IPS-NIHi11 (cell line): ENCODE measurements around the gene TDRD5.
"Not testable (repeated sequence)": the region's sequence is repeated elsewhere in the genome, so short reads cannot be mapped to it uniquely, and the experiment has no call there.

Source experiments
- DNase-seq: peaks from one replicate; pipeline ENCODE4 v3.0.0; 2012; ENCODE audit warnings: mixed read lengths, low spot score

The TDRD5 gene

DNA sequence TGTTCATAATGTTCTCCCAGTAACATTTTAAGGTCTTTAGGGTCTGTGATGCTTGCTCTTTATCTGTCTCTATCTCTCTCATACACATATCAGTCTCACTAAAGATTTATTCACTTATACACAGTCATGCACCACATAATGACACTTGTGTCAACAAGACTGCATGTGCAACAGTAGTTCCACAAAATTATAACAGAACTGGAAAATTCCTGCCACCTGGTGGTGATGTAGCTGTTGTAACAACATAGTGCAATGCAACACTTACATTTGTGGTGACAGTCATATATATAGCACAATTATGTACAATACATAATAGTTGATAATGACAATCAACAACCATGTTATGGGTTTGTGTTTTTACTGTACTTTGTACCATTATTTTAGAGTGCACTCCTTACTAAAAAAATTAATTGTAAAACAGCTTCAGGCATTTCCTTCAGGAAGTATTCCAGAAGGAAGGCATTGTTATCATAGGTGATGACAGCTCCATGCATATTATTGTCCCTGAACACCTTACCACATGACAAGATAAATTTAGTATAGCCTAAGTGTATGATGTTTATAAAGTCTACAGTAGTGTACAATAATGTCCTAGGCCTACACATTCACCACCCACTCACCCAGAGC lies 8.1 kb downstream of the TDRD5 start:
- no peak for DNase-seq

DNA sequence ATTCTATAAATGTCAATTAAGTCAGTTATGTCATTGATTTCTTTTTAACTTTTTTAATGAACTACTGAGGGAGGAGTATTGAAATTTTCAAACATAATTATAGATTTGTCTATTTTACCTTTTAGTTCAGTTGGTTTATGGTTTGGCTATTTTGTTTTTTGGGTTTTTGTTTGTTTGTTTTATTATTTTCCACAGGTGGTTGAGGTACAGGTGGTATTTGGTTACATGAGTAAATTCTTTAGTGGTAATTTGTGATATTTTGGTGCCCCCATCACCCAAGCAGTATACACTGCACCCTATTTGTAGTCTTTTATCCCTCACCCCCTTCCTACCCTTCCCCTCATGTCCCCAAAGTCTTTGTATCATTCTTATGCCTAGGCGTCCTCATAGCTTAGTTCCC lies 9.5 kb downstream of the TDRD5 start:
- DNase-seq = no peak

DNA sequence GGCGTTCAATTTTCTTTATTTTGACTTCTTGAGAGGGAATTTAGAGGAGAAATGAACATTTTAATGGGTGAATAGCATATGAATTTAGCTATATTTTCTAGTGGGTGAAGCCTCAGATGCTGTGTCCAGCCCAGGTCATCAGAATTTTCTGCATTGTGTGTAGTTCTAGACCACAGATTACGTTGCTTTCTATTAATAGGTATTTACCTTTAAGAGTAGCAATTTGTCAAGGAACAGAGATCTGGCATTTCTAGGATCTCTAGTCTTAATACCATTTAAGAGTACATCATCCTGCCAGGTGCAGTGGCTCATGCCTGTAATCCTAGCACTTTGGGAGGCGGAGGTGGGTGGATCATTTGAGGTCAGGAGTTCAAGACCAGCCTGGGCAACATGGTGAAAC lies 20.7 kb downstream of the TDRD5 start:
- no peak for DNase-seq

DNA sequence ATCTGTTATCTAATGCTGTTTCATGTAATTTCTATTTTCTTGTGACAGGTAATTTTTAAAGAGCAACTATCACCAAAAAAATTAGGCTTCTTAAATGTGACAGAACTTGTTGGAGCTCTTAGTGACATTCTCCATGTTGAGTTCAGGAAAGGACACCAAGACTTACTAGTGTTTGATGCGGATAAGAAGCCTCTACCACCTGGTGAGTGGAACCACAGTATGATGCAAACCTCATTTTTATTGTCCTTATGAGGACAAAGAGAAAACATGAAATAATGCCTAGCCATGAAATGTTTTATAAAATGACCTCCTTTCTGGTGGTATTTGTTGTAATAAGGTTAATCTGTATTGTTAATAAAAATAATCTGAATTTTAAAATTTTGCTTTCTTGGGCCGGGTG lies 39.1 kb downstream of the TDRD5 start:
- DNase-seq = no peak

DNA sequence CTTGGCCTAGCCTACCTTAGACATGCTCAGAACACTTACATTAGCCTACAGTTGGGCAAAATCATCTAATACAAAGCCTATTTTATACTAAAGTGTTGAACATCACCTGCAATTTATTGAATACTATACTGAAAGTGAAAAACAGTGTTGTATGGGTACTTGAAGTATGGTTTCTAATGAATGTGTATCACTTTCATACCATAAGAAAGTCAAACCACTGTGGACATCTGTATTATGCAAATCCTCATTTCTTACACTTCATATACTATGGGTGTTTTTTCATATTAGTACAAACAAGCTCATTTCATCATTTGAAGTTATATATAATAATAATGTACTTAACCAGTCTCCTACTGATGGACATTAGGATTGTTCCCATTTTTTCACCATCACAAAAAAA lies 41.2 kb downstream of the TDRD5 start:
- DNase-seq = no peak

DNA sequence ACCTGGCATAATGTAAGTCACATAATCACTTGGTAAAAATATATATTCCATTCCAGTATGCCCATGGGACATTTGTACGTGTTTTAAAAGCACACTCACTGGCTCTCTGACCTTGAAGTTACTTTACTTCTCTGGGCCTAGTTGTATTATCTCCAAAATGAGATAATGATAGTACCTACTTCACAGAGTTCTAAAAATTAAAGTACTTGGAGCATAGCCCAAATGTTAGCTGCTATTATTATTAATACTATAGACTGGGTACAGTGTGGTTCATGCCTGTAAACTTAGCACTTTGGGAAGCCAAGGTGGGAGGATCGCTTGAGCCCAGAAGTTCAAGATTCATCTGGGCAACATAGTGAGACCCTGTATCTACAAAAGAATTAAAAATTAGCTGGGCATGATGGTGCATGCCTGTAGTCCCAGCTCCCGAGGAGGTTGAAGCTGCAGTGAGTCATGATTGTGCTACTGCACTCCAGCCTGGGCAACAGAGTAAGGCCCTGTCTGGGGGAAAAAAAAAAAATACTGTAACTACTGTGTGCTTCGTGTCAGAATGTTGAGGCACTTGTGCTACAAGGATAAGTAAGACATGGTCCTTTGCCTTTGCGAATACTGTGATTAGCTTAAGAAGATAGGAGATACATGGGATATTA lies 45.7 kb downstream of the TDRD5 start:
- no peak for DNase-seq

DNA sequence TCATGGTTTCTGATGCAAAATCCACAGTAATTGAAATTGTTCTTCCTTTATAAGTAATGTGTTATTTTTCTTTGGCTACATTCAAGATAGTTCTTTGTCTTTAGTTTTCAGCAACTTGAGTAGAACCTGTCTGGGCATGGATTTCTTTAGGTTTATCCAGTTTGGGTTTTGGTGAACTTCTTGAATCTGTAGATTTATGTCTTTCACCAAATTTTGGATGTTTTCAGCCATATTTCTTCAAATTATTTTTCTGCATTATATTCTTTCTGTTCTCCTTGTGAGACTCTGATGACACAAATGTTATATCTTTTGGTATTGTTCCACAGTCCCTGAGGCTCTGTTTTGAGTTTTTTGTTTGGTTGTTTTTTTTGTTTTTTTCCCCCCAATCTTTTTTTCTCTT lies 69.4 kb downstream of the TDRD5 start:
- no peak for DNase-seq

DNA sequence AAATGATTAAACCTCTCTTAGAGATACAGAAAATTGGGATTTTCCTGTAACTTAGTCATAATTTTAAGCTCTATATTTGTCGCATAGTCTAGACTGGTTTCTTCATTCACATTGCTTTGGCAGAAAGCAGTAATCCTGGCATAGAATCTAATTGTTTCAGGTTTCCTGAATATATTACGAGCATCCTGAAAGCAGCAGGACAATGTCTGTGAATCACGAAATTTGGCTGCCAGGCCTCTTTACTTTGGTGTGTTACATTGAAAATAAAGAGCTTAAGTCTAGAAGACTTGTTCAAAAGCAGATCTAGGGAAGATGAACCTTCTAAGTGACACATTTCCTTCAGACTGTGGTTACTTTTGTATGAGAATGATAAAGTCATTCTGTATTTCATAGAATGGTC lies 72.2 kb downstream of the TDRD5 start:
- DNase-seq = no peak

DNA sequence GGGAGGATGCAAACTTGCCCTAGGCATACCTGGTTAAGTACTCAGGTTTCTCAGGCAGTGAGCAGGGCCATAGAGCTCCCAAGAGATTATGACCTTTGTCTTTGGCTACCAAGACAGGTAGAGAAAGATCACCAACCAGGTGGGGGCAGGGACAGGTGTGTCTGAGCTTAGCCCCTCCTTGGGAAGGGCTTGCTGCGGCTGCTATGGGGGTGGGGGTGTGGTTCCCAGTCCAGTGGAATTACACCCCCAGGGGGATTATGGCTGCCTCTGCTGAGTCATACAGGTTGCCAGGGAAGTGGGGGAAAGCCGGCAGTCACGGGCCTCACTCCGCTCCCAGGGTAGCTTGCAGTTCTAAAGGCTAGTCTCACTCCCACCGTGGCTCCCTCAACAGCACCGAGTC lies 86.2 kb downstream of the TDRD5 start:
- no peak for DNase-seq

DNA sequence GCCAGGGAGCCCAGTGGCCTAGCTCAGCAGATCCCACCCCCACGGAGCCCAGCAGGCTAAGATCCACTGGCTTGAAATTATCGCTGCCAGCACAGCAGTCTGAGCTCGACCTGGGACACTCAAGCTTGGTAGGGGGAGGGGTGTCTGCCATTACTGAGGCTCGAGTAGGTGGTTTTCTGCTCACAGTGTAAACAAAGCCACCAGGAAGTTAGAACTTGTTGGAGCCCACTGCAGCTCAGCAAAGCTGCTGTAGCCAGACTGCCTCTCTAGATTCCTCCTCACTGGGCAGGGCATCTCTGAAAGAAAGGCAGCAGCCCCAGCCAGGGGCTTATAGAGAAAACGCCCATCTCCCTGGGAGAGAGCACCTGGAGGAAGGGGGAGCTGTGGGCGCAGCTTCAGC lies 102.9 kb downstream of the TDRD5 start:
- DNase-seq = not testable (repeated sequence)

DNA sequence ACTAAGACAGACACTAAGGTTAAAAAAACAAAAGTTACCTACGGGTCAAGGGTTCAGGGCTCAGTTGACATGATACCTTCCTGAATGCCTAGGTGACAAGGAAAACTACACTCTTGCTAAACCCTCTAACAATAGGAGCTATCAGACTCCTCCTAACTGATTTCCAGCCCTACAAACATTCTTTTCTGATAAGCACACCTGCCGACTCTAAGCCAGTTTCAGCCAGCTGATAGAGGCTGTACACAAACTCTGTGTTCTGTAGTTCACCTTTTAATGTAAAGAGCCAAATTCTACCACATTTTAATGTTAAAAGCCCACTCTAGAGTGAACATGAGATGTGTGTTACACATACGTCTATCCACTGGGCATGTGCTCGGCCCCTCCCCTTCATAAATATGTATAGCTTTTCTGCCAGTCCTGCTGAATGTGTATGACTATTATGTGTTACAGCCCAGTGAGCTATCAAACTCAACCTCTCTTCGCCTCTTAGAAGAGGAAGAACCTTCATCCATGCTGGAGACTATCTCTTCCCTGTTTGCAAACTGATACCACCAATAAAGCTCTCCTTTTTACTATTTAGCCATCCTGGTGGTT lies 111.4 kb downstream of the TDRD5 start:
- DNase-seq = no peak

DNA sequence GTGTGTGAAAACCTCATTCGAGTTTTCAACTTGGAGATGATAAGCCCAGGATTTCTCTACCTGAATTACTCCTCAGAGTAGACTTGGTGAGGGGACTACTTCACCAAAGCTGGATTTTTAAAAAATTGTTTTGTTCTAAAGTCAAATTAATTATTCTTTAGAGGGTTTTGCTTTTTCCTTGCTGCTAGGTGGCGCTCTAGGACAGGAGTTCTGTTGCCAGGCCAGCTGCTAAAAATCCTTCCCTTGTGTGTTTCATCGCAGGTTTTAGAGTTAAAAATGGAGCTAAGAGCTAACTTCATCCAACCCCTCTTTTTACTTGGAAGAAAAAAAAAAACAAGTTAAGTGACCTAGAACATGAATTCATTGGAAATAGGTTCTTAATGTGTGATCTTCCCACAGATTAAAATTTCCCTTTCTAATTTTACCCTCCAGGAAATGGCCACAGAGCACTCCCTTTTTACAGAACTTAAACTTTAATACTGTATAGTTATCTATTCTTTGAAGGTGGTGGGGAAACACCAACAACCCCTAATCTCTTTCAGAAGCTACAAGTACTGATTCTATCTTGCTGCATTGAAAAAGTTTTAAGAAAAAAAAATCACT lies 114.8 kb downstream of the TDRD5 start:
- DNase-seq = peak; percentile 58

DNA sequence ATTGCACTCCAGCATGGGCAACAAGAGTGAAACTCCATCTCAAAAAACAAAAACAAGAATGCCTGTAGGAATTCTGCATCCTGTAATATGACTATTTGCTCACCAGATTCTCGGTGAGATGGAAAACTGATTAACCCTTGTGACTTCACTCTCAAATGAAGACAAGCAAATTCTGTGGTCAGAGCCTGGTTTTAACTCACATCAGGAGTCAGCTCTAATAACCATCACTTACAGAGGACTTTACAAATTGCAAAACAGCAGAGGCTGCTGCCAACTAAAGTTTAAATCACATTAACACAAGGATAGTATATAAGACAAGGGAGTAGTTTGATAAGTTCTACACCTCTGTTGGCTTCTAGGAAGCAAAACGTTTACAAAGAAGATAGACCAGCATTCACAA lies 115.8 kb downstream of the TDRD5 start:
- no peak for DNase-seq

DNA sequence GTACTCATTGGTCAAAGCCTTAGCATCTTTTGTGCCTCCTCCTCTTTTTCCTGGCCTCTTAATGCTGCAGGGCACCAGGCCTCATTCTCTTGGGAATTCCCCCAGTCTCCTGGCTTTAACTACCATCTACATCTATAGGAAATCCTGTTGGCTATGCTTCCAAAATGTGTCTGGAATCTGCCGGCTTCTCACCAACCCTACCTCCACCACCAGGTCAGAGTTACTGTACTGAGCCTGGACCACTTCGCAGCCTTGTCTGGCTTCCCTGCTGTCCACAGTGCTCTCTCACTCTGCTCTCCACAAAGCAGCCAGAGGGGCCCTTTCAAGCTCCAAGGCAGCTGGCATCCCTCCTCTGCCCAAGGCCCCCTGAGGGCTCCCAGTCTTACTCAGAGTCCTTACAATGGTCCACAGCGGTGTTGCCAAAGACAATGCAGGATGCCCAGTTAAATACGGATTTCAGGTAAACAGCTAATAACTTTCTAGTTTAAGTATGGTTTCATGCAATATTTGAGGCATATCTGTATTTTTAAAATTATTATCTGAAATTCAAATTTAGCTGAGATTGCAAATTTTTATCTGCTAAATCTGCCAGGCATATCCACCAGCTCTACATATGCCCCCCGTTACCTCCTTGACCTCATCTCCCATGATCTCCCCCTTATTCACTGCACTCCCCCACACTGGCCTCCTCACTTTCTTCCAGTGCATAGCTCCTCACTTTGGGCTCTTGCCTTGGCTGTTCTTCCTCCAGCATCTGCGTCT lies 117.0 kb downstream of the TDRD5 start:
- DNase-seq = no peak

DNA sequence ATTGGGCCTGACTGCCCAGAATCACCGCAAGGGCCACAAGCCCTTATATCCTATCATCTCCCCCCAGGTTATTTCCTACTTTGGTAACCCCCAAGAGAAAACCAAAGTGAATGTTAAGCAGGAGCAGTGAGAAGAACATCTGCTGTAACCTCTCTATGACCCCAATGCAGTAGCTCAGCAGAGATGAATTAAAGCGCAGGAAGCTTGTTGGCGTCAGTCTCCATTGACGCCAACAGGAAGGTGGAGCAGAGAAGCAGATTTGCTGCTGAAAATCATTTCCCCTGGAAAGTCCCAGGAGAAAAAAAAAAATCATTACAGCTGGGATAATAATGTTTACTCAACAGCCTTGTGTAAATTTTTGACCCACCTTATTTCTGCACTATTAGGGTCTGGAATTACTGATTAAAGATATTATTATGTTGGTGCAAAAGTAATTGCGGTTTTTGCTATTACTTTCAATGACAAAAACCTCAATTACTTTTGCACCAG lies 118.3 kb downstream of the TDRD5 start:
- DNase-seq = no peak

DNA sequence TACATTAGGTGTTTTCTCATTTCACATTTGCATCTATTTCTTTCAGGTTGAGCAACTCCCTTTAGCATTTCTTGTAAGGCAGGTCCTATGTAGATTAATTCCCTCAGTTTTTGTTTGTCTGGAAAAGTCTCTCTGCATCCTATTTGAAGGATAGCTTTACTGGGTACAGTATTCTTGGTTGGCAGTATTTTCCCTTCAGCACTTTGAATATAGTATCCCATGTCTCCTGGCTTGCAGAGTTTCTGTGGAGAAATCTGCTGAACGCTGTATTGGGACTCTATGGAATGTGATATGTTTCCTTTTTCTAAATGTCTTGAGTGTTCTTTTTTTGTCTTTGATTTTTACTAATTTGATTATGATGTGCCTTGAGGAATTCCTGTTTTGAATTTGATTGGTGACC lies 122.5 kb downstream of the TDRD5 start:
- DNase-seq = no peak

DNA sequence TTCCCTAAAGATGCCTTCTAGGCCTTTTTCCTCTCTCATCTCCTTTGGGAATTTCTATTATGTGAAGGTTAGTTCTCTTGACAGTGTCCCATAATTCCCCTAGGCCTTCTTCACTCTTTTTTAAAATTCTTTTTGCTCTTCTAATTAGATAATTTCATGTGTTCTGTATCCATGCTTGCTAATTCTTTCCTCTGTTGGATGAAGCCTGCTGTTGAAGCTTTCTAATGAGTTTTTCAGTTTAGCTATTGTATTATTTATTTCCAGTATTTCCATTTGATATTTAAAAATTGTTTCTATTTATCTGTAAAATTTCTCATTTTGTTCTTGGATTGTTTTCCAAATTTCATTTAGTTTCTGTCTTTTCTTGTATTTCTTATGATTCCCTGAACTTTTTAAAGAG lies 123.0 kb downstream of the TDRD5 start:
- DNase-seq = no peak

DNA sequence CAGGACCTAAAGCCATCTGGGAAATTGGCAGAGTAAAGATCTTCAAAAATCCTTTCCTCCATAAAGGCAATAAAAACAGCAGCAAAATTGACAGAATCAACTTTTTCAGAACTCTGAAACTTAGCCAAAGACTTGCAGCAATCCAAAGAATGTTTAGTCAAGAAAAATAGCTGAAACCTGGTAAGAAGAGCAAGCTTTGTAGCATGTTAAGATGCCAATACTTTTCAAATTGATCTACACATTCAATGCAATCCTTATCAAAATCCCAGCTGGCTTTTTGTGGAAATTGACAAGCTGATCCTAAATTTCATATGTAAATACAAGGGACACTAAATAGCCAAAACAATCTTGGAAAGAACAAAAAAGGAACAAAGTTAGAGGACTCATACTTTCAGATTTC lies 127.6 kb downstream of the TDRD5 start:
- DNase-seq = no peak

DNA sequence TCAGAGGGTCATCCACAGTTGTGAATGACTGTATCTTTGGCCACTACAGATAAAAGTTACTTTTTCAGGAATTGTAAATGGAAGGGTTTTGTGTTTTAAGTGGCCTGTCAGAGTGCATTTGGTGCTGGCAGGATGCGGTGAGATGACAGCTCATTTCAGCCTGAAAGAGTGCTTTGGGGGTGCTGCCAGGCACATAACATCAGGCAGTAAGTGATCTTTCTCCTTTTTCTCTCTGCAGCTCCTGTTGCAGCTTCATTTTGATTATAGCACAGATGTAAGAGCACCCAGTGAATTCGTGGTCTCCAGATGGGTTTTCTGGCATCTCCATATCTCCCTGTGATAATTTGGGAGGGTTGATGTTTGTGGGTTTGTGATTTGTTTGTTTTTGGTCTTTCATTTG lies 136.6 kb downstream of the TDRD5 start:
- DNase-seq = no peak

DNA sequence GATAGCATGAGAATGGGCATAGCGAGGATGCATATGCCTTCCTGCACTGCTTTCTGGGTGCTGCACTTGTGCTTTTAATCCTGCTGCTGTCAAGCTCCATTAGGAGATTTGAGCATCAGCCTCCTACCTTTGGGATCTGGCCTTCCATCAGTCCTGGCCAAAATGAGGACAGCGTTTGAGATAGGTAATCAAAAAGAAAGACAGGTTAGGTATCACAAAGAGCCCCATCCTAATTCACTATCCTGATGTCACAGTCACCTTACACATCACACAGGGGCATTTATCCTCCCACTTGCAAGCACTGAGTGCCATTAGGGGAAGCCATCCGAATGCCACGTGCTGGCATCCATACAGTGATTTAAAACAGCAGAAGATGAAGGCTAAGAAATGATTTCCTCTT lies 138.2 kb downstream of the TDRD5 start:
- no peak for DNase-seq

DNA sequence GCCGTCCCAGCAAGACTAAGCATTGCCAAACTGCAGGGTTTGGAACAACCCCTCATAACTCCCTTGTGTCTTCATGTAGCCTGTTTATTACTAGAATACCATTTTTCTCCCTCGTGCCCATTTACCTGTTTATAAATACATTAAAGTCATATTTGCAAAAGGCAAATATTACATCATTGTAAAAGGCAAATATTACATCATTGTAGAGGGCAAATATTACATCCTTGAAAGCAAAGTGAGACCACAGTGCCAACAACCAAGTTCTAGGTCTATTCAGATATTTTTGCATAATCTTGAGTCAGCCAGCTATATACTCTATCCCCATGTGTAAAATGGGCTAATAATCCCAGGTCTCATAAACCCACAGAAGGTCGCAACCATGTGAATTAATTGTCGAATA lies 140.0 kb downstream of the TDRD5 start:
- no peak for DNase-seq
